A673 (cell line): ENCODE data around the gene AQP12B. TPM values are rescaled to one million over a fixed set of nuclear protein-coding genes. Genes with fewer than 3 reads are reported as not detected.

Source experiments
- BruUV-seq: library from RNA; stranded (reverse); fragments of 400-500 nt; replicated peaks from 2 replicates; lab custom pipeline; 2021; lab: Mats Ljungman, UMichigan
- CTCF ChIA-PET: fragments of 300-600 bp; sonication (Branson Sonifier 250); formaldehyde crosslinking; loops from one replicate; lab custom pipeline; 2022; ENCODE audit warnings: antibody characterized with exemption; lab: Charles Lee
- POLR2A ChIA-PET: fragments of 300-600 bp; sonication (Branson Sonifier 250); formaldehyde crosslinking; loops from one replicate; lab custom pipeline; 2022; ENCODE audit warnings: antibody characterized with exemption; ENCODE audit not compliant: low non-redundant PET; lab: Charles Lee
- DNase-seq: peaks from one replicate; pipeline ENCODE4 v3.0.0-alpha.2; 2015; ENCODE audit warnings: low spot score
- H3K27ac ChIP-seq: fragments of 200-600 bp; sonication (generic); 2 replicates; pipeline ENCODE4 v1.5.1; 2016; ENCODE audit warnings: mixed run types, low read depth, mild to moderate bottlenecking, mixed read lengths, antibody characterized with exemption, low read length; ENCODE audit not compliant: poor library complexity, severe bottlenecking
- H3K27me3 ChIP-seq: fragments of 200-600 bp; sonication (generic); replicated peaks from 2 replicates; pipeline ENCODE4 v1.6.1; 2017; ENCODE audit warnings: mixed run types, low read depth, mild to moderate bottlenecking, mixed read lengths, antibody characterized with exemption, low read length; ENCODE audit not compliant: insufficient read depth, poor library complexity
- H3K36me3 ChIP-seq: fragments of 200-600 bp; sonication (generic); 2 replicates; pipeline ENCODE4 v1.6.1; 2016; ENCODE audit warnings: mixed run types, mild to moderate bottlenecking, mixed read lengths, antibody characterized with exemption, low read length; ENCODE audit not compliant: insufficient read depth, poor library complexity, severe bottlenecking
- H3K4me1 ChIP-seq: fragments of 200-600 bp; sonication (generic); 2 replicates; pipeline ENCODE4 v1.6.1; 2017; ENCODE audit warnings: mixed run types, mild to moderate bottlenecking, mixed read lengths, antibody characterized with exemption, low read length; ENCODE audit not compliant: insufficient read depth, poor library complexity, severe bottlenecking
- H3K4me3 ChIP-seq: fragments of 200-600 bp; sonication (generic); 2 replicates; pipeline ENCODE4 v1.5.1; 2016; ENCODE audit warnings: low read depth, mixed run types, mild to moderate bottlenecking, mixed read lengths, low read length; ENCODE audit not compliant: poor library complexity, severe bottlenecking
- H3K9me3 ChIP-seq: fragments of 200-600 bp; sonication (generic); 2 replicates; pipeline ENCODE4 v1.6.1; 2016; ENCODE audit warnings: mixed run types, low read depth, mild to moderate bottlenecking, mixed read lengths, antibody characterized with exemption, low read length; ENCODE audit not compliant: poor library complexity, severe bottlenecking
- EZH2 ChIP-seq: fragments of 200-600 bp; sonication (generic); IDR thresholded peaks from 2 replicates; pipeline ENCODE4 v1.6.1; 2017; ENCODE audit warnings: borderline replicate concordance, low read depth, mild to moderate bottlenecking, mixed read lengths, antibody characterized with exemption, low read length; ENCODE audit not compliant: poor library complexity, severe bottlenecking
- intact Hi-C: fragments of 100-400 bp; cut with micrococcal nuclease; formaldehyde crosslinking; loops from one replicate; pipeline ENCODE4 v1.10.0; 2022; ENCODE audit not compliant: unreplicated experiment
- total RNA-seq: library from RNA; stranded (reverse); gene quantifications from 2 replicates; pipeline ENCODE4 v1.2.3, GENCODE V29; 2021
- TF ChIP-seq, protein P1 (sequence below): fragments of 300-800, 200-600 bp; sonication (generic); conservative IDR thresholded peaks from 2 replicates; pipeline ENCODE4 v1.5.1; 2017; ENCODE audit warnings: low read depth, mild to moderate bottlenecking, antibody characterized with exemption, low read length, moderate library complexity, mixed read lengths

The AQP12B gene
- total RNA-seq, 1 experiment from 2014 or later: not detected

DNA sequence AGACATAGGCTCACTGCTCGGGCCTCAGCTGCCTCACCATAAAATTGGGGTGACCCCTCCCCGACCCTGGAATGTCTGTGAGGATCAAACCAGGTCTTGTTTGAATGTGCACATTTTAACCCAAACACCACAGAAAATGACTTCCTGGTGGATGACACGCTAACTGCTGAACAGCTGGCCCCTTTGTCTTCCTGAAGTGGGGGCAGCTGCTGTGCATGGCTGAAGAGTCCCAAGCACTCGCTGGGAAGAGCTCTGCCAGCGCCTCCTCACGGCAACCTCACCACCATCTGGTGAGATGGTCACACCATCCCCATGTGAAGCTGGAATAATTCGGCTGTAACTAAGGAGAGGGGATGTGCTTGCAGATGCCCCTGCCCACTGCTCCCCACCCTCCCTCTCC, 43.0 kb upstream of the AQP12B start:
- Histone ChIP-seq H3K4me3 (no peak overlapping the region), H3K4me1 (no peaks in the 10 kb centered on the region), H3K9me3 (no peaks in the 10 kb centered on the region), H3K27me3 (no peaks in the 10 kb centered on the region), H3K27ac (no peak overlapping the region), H3K36me3 (peaks cover 40% of the 10 kb centered on the region)
- no TSS peak for BruUV-seq
- ChIA-PET CTCF (no interaction called here), POLR2A (no interaction called here)
- no peak for DNase-seq
- TF ChIP-seq, protein P1, sequence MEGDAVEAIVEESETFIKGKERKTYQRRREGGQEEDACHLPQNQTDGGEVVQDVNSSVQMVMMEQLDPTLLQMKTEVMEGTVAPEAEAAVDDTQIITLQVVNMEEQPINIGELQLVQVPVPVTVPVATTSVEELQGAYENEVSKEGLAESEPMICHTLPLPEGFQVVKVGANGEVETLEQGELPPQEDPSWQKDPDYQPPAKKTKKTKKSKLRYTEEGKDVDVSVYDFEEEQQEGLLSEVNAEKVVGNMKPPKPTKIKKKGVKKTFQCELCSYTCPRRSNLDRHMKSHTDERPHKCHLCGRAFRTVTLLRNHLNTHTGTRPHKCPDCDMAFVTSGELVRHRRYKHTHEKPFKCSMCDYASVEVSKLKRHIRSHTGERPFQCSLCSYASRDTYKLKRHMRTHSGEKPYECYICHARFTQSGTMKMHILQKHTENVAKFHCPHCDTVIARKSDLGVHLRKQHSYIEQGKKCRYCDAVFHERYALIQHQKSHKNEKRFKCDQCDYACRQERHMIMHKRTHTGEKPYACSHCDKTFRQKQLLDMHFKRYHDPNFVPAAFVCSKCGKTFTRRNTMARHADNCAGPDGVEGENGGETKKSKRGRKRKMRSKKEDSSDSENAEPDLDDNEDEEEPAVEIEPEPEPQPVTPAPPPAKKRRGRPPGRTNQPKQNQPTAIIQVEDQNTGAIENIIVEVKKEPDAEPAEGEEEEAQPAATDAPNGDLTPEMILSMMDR: no peak
- no peak for TF ChIP-seq EZH2
- intact Hi-C loops: no loop called here

DNA sequence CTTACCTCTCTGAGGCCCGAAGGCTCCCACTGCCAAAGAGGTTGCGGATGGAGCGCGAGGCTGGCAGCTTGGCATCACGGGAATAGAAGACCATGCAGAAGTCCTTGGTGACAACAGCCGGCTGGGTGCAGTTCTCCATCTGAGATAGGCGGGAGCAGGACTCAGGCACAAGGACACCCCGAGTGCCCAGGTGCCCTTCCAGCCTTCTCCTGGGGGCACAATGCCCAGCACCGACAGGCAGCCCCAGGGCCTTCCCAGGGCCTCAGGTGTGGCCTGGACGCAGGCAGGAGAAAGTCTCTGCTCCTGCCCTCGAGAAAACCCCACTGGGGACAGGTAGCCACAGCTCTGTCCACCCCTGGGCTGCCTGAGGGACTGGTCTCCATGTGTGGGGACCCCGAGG, 42.6 kb upstream of the AQP12B start:
- POLR2A ChIA-PET: no interaction called here

DNA sequence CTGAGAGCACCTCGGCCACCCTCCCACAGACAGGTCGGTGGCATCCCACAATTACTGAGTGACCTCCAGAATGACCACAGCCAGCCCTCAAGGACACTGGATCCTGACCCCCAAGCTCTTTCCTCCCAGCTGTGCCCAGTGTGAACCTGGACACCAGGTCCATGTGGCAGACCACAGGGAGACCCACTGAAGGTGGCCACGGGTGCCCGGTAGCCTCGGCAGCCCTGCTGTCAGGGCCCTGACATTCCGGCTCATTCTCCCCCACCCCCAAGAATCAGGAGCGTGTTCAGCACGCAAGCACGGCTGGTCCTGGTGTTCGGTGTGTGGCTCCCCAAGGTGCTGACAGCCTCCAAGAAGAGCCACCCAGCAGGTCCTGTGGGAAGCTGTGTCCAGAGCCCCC, 41.7 kb upstream of the AQP12B start:
- TF ChIP-seq, protein P1: no peak
- TF ChIP-seq EZH2: no peak
- Histone ChIP-seq H3K27me3 (no peaks in the 10 kb centered on the region), H3K4me1 (no peaks in the 10 kb centered on the region), H3K27ac (no peak overlapping the region), H3K4me3 (no peak overlapping the region), H3K36me3 (peaks cover 44% of the 10 kb centered on the region), H3K9me3 (no peaks in the 10 kb centered on the region)
- POLR2A ChIA-PET: no interaction called here
- intact Hi-C loops: no loop called here
- no peak for DNase-seq
- BruUV-seq: no TSS peak
- CTCF ChIA-PET: no interaction called here

More for the DNA sequence above, 42.6 kb upstream of the AQP12B start:
- no TSS peak for BruUV-seq
- intact Hi-C loops: no loop called here
- H3K27me3 ChIP-seq: no peaks in the 10 kb centered on the region
- H3K27ac ChIP-seq: no peak overlapping the region
- TF ChIP-seq, protein P1: no peak
- TF ChIP-seq EZH2: no peak
- H3K9me3 ChIP-seq: no peaks in the 10 kb centered on the region
- H3K36me3 ChIP-seq: peaks cover 41% of the 10 kb centered on the region
- H3K4me1 ChIP-seq: no peaks in the 10 kb centered on the region
- H3K4me3 ChIP-seq: no peak overlapping the region
- CTCF ChIA-PET: no interaction called here
- DNase-seq: no peak
